Upper lobe of right lung (tissue), 1 donor: Measurements from ENCODE around the gene GPR148. TPM values are rescaled to one million over a fixed set of nuclear protein-coding genes. Genes with fewer than 3 reads are reported as not detected.

Experiments
- ATAC-seq: fragments of 200-7000 bp; cut with Tn5 transposase; one replicate; pipeline ENCODE4 v1.9.1; 2020; ENCODE audit warnings: mild to moderate bottlenecking, moderate library complexity
- DNase-seq: peaks from one replicate; pipeline ENCODE4 v3.0.0-alpha.2; 2020
- H3K27ac ChIP-seq: fragments of 200-600 bp; one replicate; pipeline ENCODE4 v1.8.0; 2022
- H3K27me3 ChIP-seq: fragments of 200-600 bp; one replicate; pipeline ENCODE4 v1.8.0; 2022; ENCODE audit warnings: mild to moderate bottlenecking
- H3K36me3 ChIP-seq: fragments of 200-600 bp; one replicate; pipeline ENCODE4 v1.8.0; 2022
- H3K4me1 ChIP-seq: fragments of 200-600 bp; one replicate; pipeline ENCODE4 v1.8.0; 2022
- H3K4me3 ChIP-seq: fragments of 200-600 bp; one replicate; pipeline ENCODE4 v1.8.0; 2022; ENCODE audit warnings: mild to moderate bottlenecking
- H3K9me3 ChIP-seq: fragments of 200-600 bp; one replicate; pipeline ENCODE4 v1.8.0; 2022
- intact Hi-C: fragments of 100-400 bp; cut with DNase I; formaldehyde crosslinking; loops from one replicate; pipeline ENCODE4 v1.11.0; 2022
- total RNA-seq: library from RNA; stranded (reverse); fragmentation: NEBNext Ultra II Directional; extraction: Animal tissue kit (Norgen Biotek cat#: 25700); gene quantifications from one replicate; pipeline ENCODE4 v1.2.1, GENCODE V29; 2021
- TF ChIP-seq, protein P1 (sequence below): fragments of 200-600 bp; IDR thresholded peaks from one replicate; pipeline ENCODE4 v1.8.0; 2022; ENCODE audit warnings: antibody characterized with exemption
- donor health status: DM: no; HTN: yes; CAD: no; lungs with severe emphysema.

Gene GPR148
- total RNA-seq, 1 donor from 2014 or later = not detected

DNA sequence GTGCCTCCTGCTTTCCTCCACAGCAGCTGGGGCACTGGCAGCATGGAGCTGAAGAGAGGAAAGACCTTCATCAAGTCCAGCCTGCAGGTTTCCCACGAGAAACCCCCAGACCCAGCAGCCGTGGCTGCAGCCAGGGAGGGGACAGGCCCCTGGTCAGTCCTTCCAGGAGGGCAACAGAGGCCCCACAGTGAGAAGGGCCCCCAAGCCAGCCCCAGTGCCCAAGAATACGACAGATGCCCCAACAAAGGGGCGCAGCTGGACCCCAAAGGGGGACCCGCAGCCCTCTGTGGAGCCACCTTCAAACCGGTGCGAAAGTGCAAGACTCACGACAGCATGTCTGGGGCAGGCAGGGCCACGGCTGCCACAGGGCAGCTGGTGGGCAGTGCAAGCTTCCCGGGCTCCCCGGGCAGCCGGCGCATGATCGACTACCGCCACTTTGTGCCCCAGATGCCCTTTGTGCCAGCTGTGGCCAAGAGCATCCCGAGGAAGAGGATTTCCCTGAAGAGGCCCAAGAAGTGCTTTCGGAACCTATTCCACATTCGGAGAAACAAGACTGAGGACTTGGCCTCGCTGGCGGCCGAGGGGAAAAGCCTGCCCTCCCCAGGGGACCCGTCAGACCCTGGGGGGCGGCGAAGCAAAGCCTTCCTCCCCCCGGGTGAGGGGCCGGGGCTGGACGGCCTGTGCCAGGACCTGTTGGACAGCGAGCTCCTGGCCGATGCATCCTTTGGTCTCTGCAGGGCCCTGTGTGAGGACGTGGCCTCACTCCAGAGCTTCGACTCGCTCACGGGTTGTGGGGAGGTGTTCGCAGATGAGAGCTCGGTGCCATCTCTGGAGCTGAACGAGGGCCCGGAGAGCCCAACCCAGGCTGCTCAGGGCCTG is 33.4 kb downstream of the GPR148 start:
- ATAC-seq (no peak), DNase-seq (no peak)
- TF ChIP-seq, protein P1, sequence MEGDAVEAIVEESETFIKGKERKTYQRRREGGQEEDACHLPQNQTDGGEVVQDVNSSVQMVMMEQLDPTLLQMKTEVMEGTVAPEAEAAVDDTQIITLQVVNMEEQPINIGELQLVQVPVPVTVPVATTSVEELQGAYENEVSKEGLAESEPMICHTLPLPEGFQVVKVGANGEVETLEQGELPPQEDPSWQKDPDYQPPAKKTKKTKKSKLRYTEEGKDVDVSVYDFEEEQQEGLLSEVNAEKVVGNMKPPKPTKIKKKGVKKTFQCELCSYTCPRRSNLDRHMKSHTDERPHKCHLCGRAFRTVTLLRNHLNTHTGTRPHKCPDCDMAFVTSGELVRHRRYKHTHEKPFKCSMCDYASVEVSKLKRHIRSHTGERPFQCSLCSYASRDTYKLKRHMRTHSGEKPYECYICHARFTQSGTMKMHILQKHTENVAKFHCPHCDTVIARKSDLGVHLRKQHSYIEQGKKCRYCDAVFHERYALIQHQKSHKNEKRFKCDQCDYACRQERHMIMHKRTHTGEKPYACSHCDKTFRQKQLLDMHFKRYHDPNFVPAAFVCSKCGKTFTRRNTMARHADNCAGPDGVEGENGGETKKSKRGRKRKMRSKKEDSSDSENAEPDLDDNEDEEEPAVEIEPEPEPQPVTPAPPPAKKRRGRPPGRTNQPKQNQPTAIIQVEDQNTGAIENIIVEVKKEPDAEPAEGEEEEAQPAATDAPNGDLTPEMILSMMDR = no peak
- H3K36me3 ChIP-seq = no peaks in the 10 kb centered on the region
- no peaks in the 10 kb centered on the region for H3K9me3 ChIP-seq
- no peaks in the 10 kb centered on the region for H3K4me1 ChIP-seq
- no peak overlapping the region for H3K27ac ChIP-seq
- H3K27me3 ChIP-seq = peaks cover 17% of the 10 kb centered on the region
- no peak overlapping the region for H3K4me3 ChIP-seq
- intact Hi-C loops = no loop called here

DNA sequence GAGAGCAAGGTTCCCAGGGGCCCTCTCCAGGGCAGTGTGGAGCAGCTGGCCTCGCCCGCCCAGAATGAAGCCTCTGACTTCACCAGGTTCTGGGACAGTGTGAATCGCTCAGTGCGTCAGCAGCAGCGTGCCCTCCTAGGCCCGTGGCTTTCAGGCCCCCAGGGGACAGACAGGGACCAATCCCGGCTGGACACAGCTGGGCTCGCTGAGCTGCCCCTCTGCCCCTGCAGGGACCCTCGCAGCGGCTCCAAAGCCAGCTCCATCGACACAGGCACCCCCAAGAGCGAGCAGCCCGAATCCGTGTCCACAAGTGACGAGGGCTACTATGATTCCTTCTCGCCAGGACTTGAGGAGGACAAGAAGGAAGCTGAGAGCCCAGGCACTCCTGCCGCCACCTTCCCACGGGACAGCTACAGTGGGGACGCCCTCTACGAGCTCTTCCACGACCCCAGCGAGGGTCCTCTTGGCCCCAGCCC is 34.1 kb downstream of the GPR148 start:
- no peaks in the 10 kb centered on the region for H3K4me1 ChIP-seq
- no peak for ATAC-seq
- peaks cover 11% of the 10 kb centered on the region for H3K27me3 ChIP-seq
- H3K9me3 ChIP-seq = no peaks in the 10 kb centered on the region
- no peak for DNase-seq
- TF ChIP-seq, protein P1 = no peak
- H3K36me3 ChIP-seq = no peaks in the 10 kb centered on the region
- intact Hi-C loops = no loop called here
- no peak overlapping the region for H3K27ac ChIP-seq
- H3K4me3 ChIP-seq = no peak overlapping the region

DNA sequence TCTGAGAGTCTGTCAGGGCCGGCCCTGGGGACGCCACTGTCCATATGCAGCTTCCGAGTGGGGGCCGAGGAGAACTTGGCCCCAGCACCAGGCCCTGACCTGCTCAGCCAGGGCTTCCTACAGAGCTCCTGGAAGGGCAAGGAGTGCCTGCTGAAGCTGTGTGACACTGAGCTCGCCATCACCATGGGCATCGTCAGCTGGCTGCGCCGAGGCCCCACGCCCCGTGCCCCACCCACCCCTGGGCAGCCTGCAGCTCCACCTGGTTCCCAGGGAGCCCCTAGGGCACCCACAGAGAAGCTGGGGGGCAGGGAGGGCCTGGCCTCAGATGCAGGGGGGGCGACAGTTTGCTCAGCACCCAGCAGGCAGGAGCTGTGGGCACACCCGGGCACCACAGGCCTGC is 34.5 kb downstream of the GPR148 start:
- Histone ChIP-seq H3K36me3 (no peaks in the 10 kb centered on the region), H3K27ac (no peak overlapping the region), H3K9me3 (no peaks in the 10 kb centered on the region), H3K27me3 (peaks cover 8% of the 10 kb centered on the region), H3K4me3 (no peak overlapping the region), H3K4me1 (no peaks in the 10 kb centered on the region)
- TF ChIP-seq, protein P1 = no peak
- intact Hi-C loops = no loop called here
- DNase-seq (no peak), ATAC-seq (no peak)

DNA sequence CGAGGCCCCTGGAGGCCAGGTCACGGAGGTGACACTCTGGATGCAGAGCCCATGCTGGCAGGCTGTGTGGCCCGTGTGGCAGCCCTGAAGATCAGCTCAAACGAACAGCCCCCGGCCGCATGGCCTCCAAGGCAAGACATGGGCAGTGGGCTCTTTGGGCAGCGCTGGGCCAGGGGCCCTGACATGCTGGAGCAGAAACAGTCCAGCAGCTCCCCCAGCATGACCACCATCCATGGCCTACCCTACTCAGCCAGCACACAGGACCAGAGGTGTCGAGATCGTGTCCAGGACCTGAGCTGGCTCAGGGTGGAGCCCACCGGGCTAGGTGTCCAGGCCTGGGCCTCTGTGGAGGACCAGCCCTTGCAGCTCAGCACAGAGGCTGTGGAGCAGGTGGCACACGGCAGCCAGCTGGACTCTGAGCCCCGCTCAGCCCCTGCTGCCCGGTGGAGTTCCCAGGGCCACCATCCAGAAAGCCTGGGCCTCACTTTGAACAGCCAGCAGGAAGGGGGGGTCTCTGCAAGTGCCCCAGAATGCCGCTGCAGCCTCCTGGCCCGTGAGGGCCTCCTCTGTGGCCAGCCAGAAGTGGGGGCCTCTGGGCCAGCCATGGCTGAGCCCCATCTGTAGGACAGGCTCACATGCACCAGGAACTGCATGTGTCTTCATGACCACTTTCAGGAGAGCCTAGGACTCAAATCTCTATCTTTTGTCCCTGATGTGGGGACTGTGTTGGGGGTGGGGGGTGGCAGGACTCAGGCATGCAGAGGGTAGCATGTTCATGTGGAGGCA is 35.4 kb downstream of the GPR148 start:
- TF ChIP-seq, protein P1 = no peak
- H3K4me3 ChIP-seq = no peak overlapping the region
- intact Hi-C loops = no loop called here
- H3K27ac ChIP-seq = no peak overlapping the region
- H3K27me3 ChIP-seq = peaks cover 8% of the 10 kb centered on the region
- ATAC-seq (no peak), DNase-seq (no peak)
- H3K9me3 ChIP-seq = no peaks in the 10 kb centered on the region
- H3K36me3 ChIP-seq = no peaks in the 10 kb centered on the region
- H3K4me1 ChIP-seq = no peaks in the 10 kb centered on the region

DNA sequence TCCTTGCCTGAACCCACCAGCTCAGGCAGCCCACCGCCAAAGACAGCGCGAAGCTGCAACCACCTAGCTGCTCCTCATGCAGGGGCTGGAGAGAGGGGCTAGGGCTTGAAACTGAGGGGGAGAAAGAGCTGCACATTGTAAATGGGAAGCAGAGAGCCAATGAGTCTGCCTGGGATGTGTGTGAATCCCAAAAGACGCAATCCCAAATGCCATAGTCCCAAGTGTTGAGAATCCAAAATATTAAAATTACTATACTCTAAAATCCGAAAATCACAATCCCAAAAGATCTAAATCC is 35.9 kb downstream of the GPR148 start:
- peaks cover 8% of the 10 kb centered on the region for H3K27me3 ChIP-seq
- no peaks in the 10 kb centered on the region for H3K4me1 ChIP-seq
- H3K27ac ChIP-seq = no peak overlapping the region
- H3K9me3 ChIP-seq = no peaks in the 10 kb centered on the region
- no peak for DNase-seq
- ATAC-seq = no peak
- TF ChIP-seq, protein P1 = no peak
- intact Hi-C loops = no loop called here
- no peaks in the 10 kb centered on the region for H3K36me3 ChIP-seq
- H3K4me3 ChIP-seq = no peak overlapping the region
